CD4-positive, alpha-beta memory T cell (primary cell): ENCODE results near the gene NRXN3. TPM values are rescaled to one million over a fixed set of nuclear protein-coding genes. Genes with fewer than 3 reads are reported as not detected.

Experiments used
- CTCF ChIA-PET: fragments of 350-600 bp; sonication (Branson Sonifier 250); formaldehyde crosslinking; loops from one replicate; lab custom pipeline; 2021; ENCODE audit warnings: inconsistent platforms; ENCODE audit not compliant: partially characterized antibody; lab: Charles Lee
- POLR2A ChIA-PET: fragments of 350-600 bp; sonication (Branson Sonifier 250); formaldehyde crosslinking; loops from one replicate; lab custom pipeline; 2021; ENCODE audit not compliant: partially characterized antibody; lab: Charles Lee
- DNase-seq, 5 donors: peaks; one replicate each; pipeline versions ENCODE4 v3.0.0 to v3.0.0-alpha.2; 2020 to 2022; ENCODE audit warnings: mixed read lengths in 1 of 5
- H3K27ac ChIP-seq: one replicate; pipeline ENCODE4 v1.7.0; 2013; ENCODE audit warnings: low read depth, low read length
- H3K27me3 ChIP-seq: 2 replicates; pipeline ENCODE4 v1.7.0; 2013; ENCODE audit warnings: mild to moderate bottlenecking, low read length, moderate library complexity; ENCODE audit not compliant: insufficient read depth
- H3K36me3 ChIP-seq: 2 replicates; pipeline ENCODE4 v1.7.0; 2013; ENCODE audit warnings: mild to moderate bottlenecking, low read length, moderate library complexity; ENCODE audit not compliant: insufficient read depth
- H3K4me1 ChIP-seq: 2 replicates; pipeline ENCODE4 v1.7.0; 2013; ENCODE audit warnings: mild to moderate bottlenecking, low read length, moderate library complexity; ENCODE audit not compliant: insufficient read depth
- H3K4me3 ChIP-seq, 2 donors: one replicate each; pipeline ENCODE4 v1.7.0; 2013; ENCODE audit warnings: low read length in 2 of 2, mild to moderate bottlenecking in 1 of 2
- H3K9me3 ChIP-seq, 2 donors: one replicate each; pipeline ENCODE4 v1.7.0; 2013; ENCODE audit warnings: low read length in 2 of 2, control low read depth in 1 of 2; ENCODE audit not compliant: control insufficient read depth in 1 of 2
- H3K27ac Mint-ChIP-seq, 7 donors: one replicate each; pipeline ENCODE4 v1.8.0; 2020 to 2021; ENCODE audit warnings: mixed read lengths in 7 of 7, mild to moderate bottlenecking in 6 of 7, inconsistent platforms in 3 of 7, moderate library complexity in 3 of 7
- H3K27me3 Mint-ChIP-seq, 2 donors: one replicate each; pipeline ENCODE4 v1.8.0; 2020 to 2021; ENCODE audit warnings: mixed read lengths in 2 of 2
- H3K36me3 Mint-ChIP-seq, 2 donors: one replicate each; pipeline ENCODE4 v1.8.0; 2020 to 2021; ENCODE audit warnings: mixed read lengths in 2 of 2, inconsistent platforms in 1 of 2, mild to moderate bottlenecking in 1 of 2
- H3K4me1 Mint-ChIP-seq, 4 donors: one replicate each; pipeline ENCODE4 v1.8.0; 2020 to 2021; ENCODE audit warnings: mixed read lengths in 4 of 4, mild to moderate bottlenecking in 1 of 4
- H3K4me3 Mint-ChIP-seq, 8 donors: one replicate each; pipeline ENCODE4 v1.8.0; 2020 to 2021; ENCODE audit warnings: mixed read lengths in 8 of 8, mild to moderate bottlenecking in 7 of 8, moderate library complexity in 6 of 8, inconsistent platforms in 3 of 8
- H3K9me3 Mint-ChIP-seq, 8 donors: one replicate each; pipeline ENCODE4 v1.8.0; 2020 to 2021; ENCODE audit warnings: mixed read lengths in 8 of 8, mild to moderate bottlenecking in 5 of 8, inconsistent platforms in 3 of 8, moderate library complexity in 1 of 8
- intact Hi-C: fragments of 100-400 bp; cut with micrococcal nuclease; formaldehyde crosslinking; loops from one replicate; pipeline ENCODE4 v1.15.1; 2023
- polyA plus RNA-seq, 2 donors: library from polyadenylated mRNA; unstranded; fragments of 300-500 nt; fragmentation: Illumina TruSeq; gene quantifications; one replicate each; pipeline ENCODE4 v1.2.3, GENCODE V29; 2021
- total RNA-seq, 2 experiments: library from RNA; stranded (reverse); gene quantifications; one replicate each; pipeline ENCODE4 v1.2.3, GENCODE V29; 2021

The NRXN3 gene
- total and polyA plus RNA-seq, 4 experiments from 2014 or later: not detected

DNA sequence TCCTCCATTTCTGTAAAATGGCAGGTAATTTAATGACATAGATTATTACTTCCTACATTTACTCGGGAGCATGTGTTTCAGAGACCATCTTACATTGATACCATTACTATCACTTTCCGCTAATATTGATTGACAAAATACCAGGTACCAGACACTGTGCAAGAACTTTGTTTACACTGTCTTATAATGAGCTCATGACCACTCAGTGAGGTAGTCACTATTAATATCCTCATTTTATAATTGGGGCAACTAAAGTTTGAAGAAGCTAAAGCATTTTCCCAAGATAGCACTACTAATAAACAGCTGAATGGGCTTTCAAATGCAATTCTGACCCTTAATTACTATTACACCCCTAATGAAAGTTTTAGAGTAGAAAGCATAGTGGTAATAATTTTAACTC, 1306.4 kb downstream of the NRXN3 start:
- Histone ChIP-seq H3K4me3 (no peak overlapping the region), H3K27me3 (no peaks in the 10 kb centered on the region), H3K36me3 (no peaks in the 10 kb centered on the region), H3K27ac (no peak overlapping the region), H3K9me3 (no peaks in the 10 kb centered on the region), H3K4me1 (no peaks in the 10 kb centered on the region)
- H3K9me3 Mint-ChIP-seq: peaks cover 0 to 7% (median 3%) of the 10 kb centered on the region in 8 donors
- no peaks in the 10 kb centered on the region for H3K4me1 Mint-ChIP-seq
- intact Hi-C loops: no loop called here
- CTCF ChIA-PET: no interaction called here
- DNase-seq: no peak
- H3K27me3 Mint-ChIP-seq: no peaks in the 10 kb centered on the region
- POLR2A ChIA-PET: no interaction called here
- H3K4me3 Mint-ChIP-seq: no peak overlapping the region
- no peaks in the 10 kb centered on the region for H3K36me3 Mint-ChIP-seq
- no peak overlapping the region for H3K27ac Mint-ChIP-seq

DNA sequence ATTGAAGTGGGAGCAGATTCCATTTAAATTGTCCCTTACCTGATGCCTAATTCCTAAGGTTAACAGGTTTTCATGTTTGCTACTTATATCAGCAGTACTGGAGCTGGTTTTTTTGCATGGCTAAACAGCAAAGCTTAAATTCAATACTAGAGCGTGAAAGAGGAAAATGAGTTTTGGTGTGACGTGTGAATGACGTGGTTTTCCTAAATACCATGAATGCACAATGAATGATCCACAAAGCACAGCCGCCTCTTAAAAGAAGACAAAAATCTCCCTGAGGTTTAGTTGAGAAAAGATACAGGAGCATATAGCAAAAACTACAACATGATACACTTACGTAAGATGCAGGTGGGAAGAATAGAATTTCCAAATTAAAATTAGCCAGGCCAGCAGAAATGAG, 1310.0 kb downstream of the NRXN3 start:
- H3K36me3 Mint-ChIP-seq: no peaks in the 10 kb centered on the region
- ChIA-PET POLR2A (no interaction called here), CTCF (no interaction called here)

GRCh38 chr14:79482825-79483224, 1312.7 kb downstream of the NRXN3 start:
- Histone ChIP-seq H3K4me1 (no peaks in the 10 kb centered on the region), H3K9me3 (no peaks in the 10 kb centered on the region), H3K27me3 (no peaks in the 10 kb centered on the region), H3K36me3 (no peaks in the 10 kb centered on the region), H3K27ac (no peak overlapping the region), H3K4me3 (no peak overlapping the region)
- Mint-ChIP-seq H3K27me3 (no peaks in the 10 kb centered on the region), H3K36me3 (no peaks in the 10 kb centered on the region), H3K9me3 (peaks cover 0 to 10% (median 4%) of the 10 kb centered on the region in 8 donors), H3K27ac (no peak overlapping the region), H3K4me3 (no peak overlapping the region), H3K4me1 (no peaks in the 10 kb centered on the region)
- ChIA-PET CTCF (no interaction called here), POLR2A (no interaction called here)
- intact Hi-C loops: no loop called here
- no peak for DNase-seq

More for the DNA sequence above, 1310.0 kb downstream of the NRXN3 start:
- Mint-ChIP-seq H3K27ac (no peak overlapping the region), H3K9me3 (peaks cover 0 to 7% (median 4%) of the 10 kb centered on the region in 8 donors), H3K4me3 (no peak overlapping the region), H3K27me3 (no peaks in the 10 kb centered on the region), H3K4me1 (no peaks in the 10 kb centered on the region)
- H3K4me1 ChIP-seq: no peaks in the 10 kb centered on the region
- H3K36me3 ChIP-seq: no peaks in the 10 kb centered on the region
- no peak overlapping the region for H3K27ac ChIP-seq
- H3K4me3 ChIP-seq: no peak overlapping the region
- H3K27me3 ChIP-seq: no peaks in the 10 kb centered on the region
- intact Hi-C loops: no loop called here
- no peaks in the 10 kb centered on the region for H3K9me3 ChIP-seq
- no peak for DNase-seq

- Histone ChIP-seq H3K27ac (no peak overlapping the region), H3K36me3 (no peaks in the 10 kb centered on the region), H3K4me3 (no peak overlapping the region), H3K27me3 (no peaks in the 10 kb centered on the region), H3K4me1 (no peaks in the 10 kb centered on the region), H3K9me3 (no peaks in the 10 kb centered on the region)
- POLR2A ChIA-PET: no interaction called here
- H3K9me3 Mint-ChIP-seq: peaks cover 0 to 10% (median 4%) of the 10 kb centered on the region in 8 donors
- no peak overlapping the region for H3K27ac Mint-ChIP-seq
- peak overlapping the region in 1 of 8 donors; percentile 24 for H3K4me3 Mint-ChIP-seq
- H3K36me3 Mint-ChIP-seq: no peaks in the 10 kb centered on the region
- CTCF ChIA-PET: no interaction called here
- H3K27me3 Mint-ChIP-seq: no peaks in the 10 kb centered on the region
- DNase-seq: no peak
- H3K4me1 Mint-ChIP-seq: no peaks in the 10 kb centered on the region
- intact Hi-C loops: no loop called here
Measured at GRCh38 chr14:79483477-79484388, 1313.6 kb downstream of the NRXN3 start.

DNA sequence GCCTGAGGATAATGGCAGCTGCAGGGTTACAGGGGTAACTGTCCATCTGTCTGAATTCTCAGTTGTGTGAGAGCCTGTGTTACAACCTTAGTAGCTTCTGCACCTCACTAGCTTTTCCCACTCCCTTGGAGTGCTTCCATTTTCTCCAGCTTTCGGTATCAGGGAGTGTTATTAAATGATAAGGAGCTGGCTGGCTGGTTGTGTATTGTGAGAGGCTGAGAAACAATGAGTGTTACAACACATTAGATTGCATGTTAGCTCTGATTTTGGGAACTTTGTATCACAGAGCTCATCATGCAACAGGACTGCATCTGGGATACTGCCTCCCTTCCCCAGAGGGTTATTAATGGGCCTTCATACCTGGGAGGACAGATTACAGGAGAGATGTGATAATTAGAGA, 1317.5 kb downstream of the NRXN3 start:
- H3K27ac Mint-ChIP-seq: no peak overlapping the region
- POLR2A ChIA-PET: no interaction called here
- H3K4me3 ChIP-seq: no peak overlapping the region
- no peaks in the 10 kb centered on the region for H3K36me3 Mint-ChIP-seq
- H3K27me3 Mint-ChIP-seq: no peaks in the 10 kb centered on the region
- H3K9me3 Mint-ChIP-seq: peaks cover 3 to 7% (median 5%) of the 10 kb centered on the region in 8 donors
- no peak for DNase-seq
- no peaks in the 10 kb centered on the region for H3K36me3 ChIP-seq
- no peaks in the 10 kb centered on the region for H3K27me3 ChIP-seq
- H3K4me1 Mint-ChIP-seq: no peaks in the 10 kb centered on the region
- CTCF ChIA-PET: interaction anchor here (0.5 kb wide), 1 partner anchor 117 kb away, joined by 3 read pairs; no protein-coding TSS in a partner anchor
- no peak overlapping the region for H3K27ac ChIP-seq
- H3K9me3 ChIP-seq: no peaks in the 10 kb centered on the region
- intact Hi-C loops: no loop called here
- no peaks in the 10 kb centered on the region for H3K4me1 ChIP-seq
- H3K4me3 Mint-ChIP-seq: no peak overlapping the region

DNA sequence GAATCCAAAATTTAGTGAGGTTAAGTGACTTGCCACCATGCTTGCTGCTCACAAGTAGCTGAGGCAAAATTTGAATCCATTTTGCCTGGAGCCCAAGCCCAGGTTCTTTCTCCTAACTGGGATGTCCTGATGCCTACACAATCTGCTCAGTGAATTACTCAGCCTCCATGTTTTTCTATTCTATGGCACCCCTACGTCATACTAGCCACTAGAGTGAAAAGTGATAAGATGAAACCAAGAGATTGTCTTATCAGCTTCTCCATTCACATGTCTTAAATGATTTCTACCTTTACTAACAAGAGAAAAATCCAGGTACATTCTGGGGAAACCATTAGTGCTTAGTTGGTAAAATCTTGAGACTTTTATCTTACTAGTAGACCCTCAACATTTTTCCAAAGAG, 1321.0 kb downstream of the NRXN3 start:
- Histone ChIP-seq H3K9me3 (no peaks in the 10 kb centered on the region), H3K36me3 (no peaks in the 10 kb centered on the region), H3K27ac (no peak overlapping the region), H3K4me1 (no peaks in the 10 kb centered on the region), H3K4me3 (no peak overlapping the region), H3K27me3 (no peaks in the 10 kb centered on the region)
- Mint-ChIP-seq H3K27me3 (no peaks in the 10 kb centered on the region), H3K4me1 (no peaks in the 10 kb centered on the region), H3K4me3 (no peak overlapping the region), H3K36me3 (no peaks in the 10 kb centered on the region), H3K27ac (no peak overlapping the region), H3K9me3 (peaks cover 0 to 12% (median 4%) of the 10 kb centered on the region in 8 donors)
- POLR2A ChIA-PET: no interaction called here
- intact Hi-C loops: no loop called here
- CTCF ChIA-PET: no interaction called here
- DNase-seq: no peak

DNA sequence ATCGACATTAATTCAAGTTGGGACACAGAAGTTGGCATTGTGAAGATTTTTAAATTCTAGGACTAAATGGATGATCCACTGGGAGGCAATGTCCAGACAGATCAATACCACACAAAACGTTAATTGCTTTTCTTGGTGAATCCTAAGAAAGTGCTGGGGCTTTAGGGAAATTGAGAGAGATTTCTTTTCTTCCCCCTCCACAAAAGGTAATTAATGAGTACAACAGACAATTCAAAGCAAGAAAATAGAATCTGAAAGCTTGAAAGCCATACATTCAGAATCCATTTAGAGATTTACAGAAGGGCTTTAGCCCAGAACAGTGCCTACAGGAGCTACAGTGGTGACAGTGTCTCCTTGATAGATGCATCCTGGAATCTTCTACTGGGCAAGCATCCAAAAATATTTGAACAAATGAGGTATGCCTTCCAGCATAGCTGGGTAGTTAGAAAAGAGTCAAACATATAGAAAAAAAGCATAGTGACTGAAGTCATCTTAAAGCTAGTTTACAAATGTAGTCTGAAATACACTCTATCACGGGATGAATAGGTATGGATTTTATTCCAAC, 1323.0 kb downstream of the NRXN3 start:
- Histone ChIP-seq H3K27me3 (no peaks in the 10 kb centered on the region), H3K27ac (no peak overlapping the region), H3K36me3 (no peaks in the 10 kb centered on the region), H3K9me3 (no peaks in the 10 kb centered on the region), H3K4me3 (no peak overlapping the region), H3K4me1 (no peaks in the 10 kb centered on the region)
- Mint-ChIP-seq H3K27me3 (no peaks in the 10 kb centered on the region), H3K9me3 (peaks cover 0 to 13% (median 4%) of the 10 kb centered on the region in 8 donors), H3K4me1 (no peaks in the 10 kb centered on the region), H3K4me3 (no peak overlapping the region), H3K27ac (no peak overlapping the region), H3K36me3 (no peaks in the 10 kb centered on the region)
- POLR2A ChIA-PET: no interaction called here
- intact Hi-C loops: no loop called here
- CTCF ChIA-PET: no interaction called here
- no peak for DNase-seq
